ENCODE results near the gene ZDHHC22. TPM values are rescaled to one million over a fixed set of nuclear protein-coding genes. Genes with fewer than 3 reads are reported as not detected.

The ZDHHC22 gene
- total and polyA plus RNA-seq, 9 donors = 0.09 to 0.61 (median 0.42) TPM

GRCh38 chr14:77097006-77097699 lies 44.4 kb downstream of the ZDHHC22 start:
- no peaks in the 10 kb centered on the region for H3K36me3 ChIP-seq (ENCODE audit: control insufficient read depth, insufficient read depth, low read length)
- no peaks in the 10 kb centered on the region for H3K27me3 ChIP-seq (ENCODE audit: control insufficient read depth, insufficient read depth, low read length)
- DNase-seq = peak; percentile 84
- H3K27ac ChIP-seq (ENCODE audit: low read length) = peak overlapping the region; percentile 92
- under 1% methylated on average over 17 of the region's 20 CpGs for WGBS (ENCODE audit: insufficient coverage)
- H3K9me3 ChIP-seq (replicated peaks; ENCODE audit: control insufficient read depth, low read depth, low read length) = no peaks in the 10 kb centered on the region
- H3K4me3 ChIP-seq (ENCODE audit: low read length) = peak overlapping the region; percentile 61
- H3K4me1 ChIP-seq (ENCODE audit: control insufficient read depth, insufficient read depth, low read length) = peaks cover 21% of the 10 kb centered on the region

DNA sequence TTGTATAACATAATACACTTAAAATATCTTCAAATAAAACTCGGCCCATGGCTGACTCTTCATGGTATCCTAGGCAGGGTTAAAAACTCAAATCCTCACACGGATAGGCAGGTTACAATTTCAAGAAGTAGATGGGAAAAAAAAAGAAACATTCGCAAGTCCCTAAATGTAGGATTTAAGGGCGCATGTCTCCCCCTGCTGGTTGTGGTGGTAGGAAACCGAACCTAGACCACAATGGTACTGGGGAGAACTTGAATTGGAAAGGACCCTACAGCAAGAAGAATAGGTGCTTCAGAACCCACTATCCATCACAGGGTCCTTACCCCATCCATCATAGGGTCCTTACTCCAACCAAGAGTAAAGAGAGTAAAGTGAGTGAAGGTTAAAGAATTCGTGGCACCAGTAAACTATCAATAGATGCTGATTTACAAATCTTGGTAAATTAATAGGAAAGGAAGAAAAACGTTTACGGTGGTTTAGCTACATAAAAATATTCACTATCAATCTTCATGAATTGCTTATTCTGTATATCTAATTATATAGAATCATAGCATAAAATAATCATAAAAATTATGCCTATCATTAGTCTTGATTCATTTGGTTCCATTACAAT lies 46.8 kb downstream of the ZDHHC22 start:
- H3K9me3 ChIP-seq (replicated peaks; ENCODE audit: control insufficient read depth, low read depth, low read length) = peaks cover 5% of the 10 kb centered on the region
- no peaks in the 10 kb centered on the region for H3K36me3 ChIP-seq (ENCODE audit: control insufficient read depth, insufficient read depth, low read length)
- no peaks in the 10 kb centered on the region for H3K27me3 ChIP-seq (ENCODE audit: control insufficient read depth, insufficient read depth, low read length)
- peak; percentile 85 for DNase-seq
- no peak overlapping the region for H3K4me3 ChIP-seq (ENCODE audit: low read length)
- no peak overlapping the region for H3K27ac ChIP-seq (ENCODE audit: low read length)
- 0% methylated on average over 1 of the region's 8 CpGs for WGBS (ENCODE audit: insufficient coverage)
- peaks cover 20% of the 10 kb centered on the region for H3K4me1 ChIP-seq (ENCODE audit: control insufficient read depth, insufficient read depth, low read length)

DNA sequence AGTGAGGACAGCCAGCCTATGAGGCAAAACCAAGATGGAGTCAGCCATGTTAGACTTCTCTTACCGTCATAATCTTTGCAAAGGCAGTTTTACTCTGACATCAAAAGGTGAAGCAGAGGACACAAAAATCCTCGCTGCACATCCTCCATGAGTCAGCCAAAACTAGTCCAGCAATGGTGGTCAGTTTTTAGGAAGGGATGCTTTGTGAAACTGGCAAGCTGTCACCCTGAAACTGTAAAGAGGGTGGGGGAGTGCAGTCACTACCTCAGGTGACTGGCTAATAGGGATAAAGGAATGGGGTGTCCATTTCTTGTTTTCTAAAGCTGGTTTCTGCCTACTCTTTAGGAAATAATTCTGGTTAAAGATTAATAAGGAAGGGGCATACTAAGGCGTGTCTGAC lies 48.9 kb downstream of the ZDHHC22 start:
- no peaks in the 10 kb centered on the region for H3K36me3 ChIP-seq (ENCODE audit: control insufficient read depth, insufficient read depth, low read length)
- no peaks in the 10 kb centered on the region for H3K27me3 ChIP-seq (ENCODE audit: control insufficient read depth, insufficient read depth, low read length)
- H3K27ac ChIP-seq (ENCODE audit: low read length) = no peak overlapping the region
- peaks cover 9% of the 10 kb centered on the region for H3K4me1 ChIP-seq (ENCODE audit: control insufficient read depth, insufficient read depth, low read length)
- WGBS (ENCODE audit: insufficient coverage) = 79% methylated on average over 2 of the region's 3 CpGs
- H3K4me3 ChIP-seq (ENCODE audit: low read length) = no peak overlapping the region
- H3K9me3 ChIP-seq (replicated peaks; ENCODE audit: control insufficient read depth, low read depth, low read length) = peaks cover 5% of the 10 kb centered on the region
- no peak for DNase-seq

DNA sequence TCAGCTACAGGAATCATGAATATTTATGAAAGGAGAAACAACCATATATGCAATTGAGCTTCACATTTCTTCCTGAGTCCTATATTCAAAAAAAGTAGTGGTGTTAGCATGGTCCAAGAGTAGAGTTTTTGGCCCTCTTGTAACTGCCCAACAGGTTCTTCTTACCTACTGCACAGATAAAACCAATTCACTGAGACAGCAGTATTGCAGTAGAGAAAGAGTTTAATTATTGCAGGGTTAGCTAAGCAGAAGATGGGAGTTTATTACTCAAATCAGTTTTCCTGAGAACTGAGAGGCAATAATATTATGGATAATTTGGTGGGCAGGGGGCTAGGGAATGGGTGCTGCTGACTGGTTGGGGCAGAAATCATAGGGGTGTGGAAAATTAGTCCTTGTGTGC lies 50.1 kb downstream of the ZDHHC22 start:
- Histone ChIP-seq H3K4me1 (ENCODE audit: control insufficient read depth, insufficient read depth, low read length) (peaks cover 5% of the 10 kb centered on the region), H3K27me3 (ENCODE audit: control insufficient read depth, insufficient read depth, low read length) (no peaks in the 10 kb centered on the region), H3K27ac (ENCODE audit: low read length) (no peak overlapping the region), H3K9me3 (replicated peaks; ENCODE audit: control insufficient read depth, low read depth, low read length) (peaks cover 5% of the 10 kb centered on the region), H3K4me3 (ENCODE audit: low read length) (no peak overlapping the region), H3K36me3 (ENCODE audit: control insufficient read depth, insufficient read depth, low read length) (no peaks in the 10 kb centered on the region)
- DNase-seq = no peak

DNA sequence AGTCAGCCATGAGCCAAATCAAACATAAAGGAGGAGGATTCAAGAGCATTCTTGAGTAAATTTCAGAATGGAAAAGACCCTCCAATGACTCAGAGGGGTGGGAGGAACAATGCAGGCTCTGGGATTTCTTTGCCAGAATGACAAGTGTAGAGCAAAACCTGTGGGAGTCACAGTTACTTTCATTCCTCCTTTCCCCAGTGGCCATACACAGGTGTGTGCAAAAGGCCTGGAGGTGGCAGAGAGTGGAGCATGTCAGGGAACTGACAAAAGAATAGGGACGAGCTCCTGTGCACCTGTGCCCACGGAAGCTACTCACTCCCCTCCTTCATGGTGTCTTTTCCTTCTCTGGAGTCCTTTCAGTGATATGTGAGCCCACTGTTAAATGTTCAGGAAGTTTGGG lies 52.9 kb downstream of the ZDHHC22 start:
- DNase-seq = no peak
- Histone ChIP-seq H3K4me1 (ENCODE audit: control insufficient read depth, insufficient read depth, low read length) (peaks cover 6% of the 10 kb centered on the region), H3K9me3 (replicated peaks; ENCODE audit: control insufficient read depth, low read depth, low read length) (peaks cover 5% of the 10 kb centered on the region), H3K36me3 (ENCODE audit: control insufficient read depth, insufficient read depth, low read length) (no peaks in the 10 kb centered on the region), H3K27me3 (ENCODE audit: control insufficient read depth, insufficient read depth, low read length) (no peaks in the 10 kb centered on the region), H3K27ac (ENCODE audit: low read length) (no peak overlapping the region), H3K4me3 (ENCODE audit: low read length) (no peak overlapping the region)
- no CpG with 5 or more reads among the region's 2 CpGs for WGBS (ENCODE audit: insufficient coverage)

GRCh38 chr14:77088219-77088618 lies 53.4 kb downstream of the ZDHHC22 start:
- WGBS (ENCODE audit: insufficient coverage) = 34% methylated on average over 3 of the region's 5 CpGs
- Histone ChIP-seq H3K27me3 (ENCODE audit: control insufficient read depth, insufficient read depth, low read length) (no peaks in the 10 kb centered on the region), H3K4me3 (ENCODE audit: low read length) (no peak overlapping the region), H3K36me3 (ENCODE audit: control insufficient read depth, insufficient read depth, low read length) (no peaks in the 10 kb centered on the region), H3K4me1 (ENCODE audit: control insufficient read depth, insufficient read depth, low read length) (peaks cover 6% of the 10 kb centered on the region), H3K9me3 (replicated peaks; ENCODE audit: control insufficient read depth, low read depth, low read length) (peaks cover 5% of the 10 kb centered on the region), H3K27ac (ENCODE audit: low read length) (no peak overlapping the region)
- no peak for DNase-seq

DNA sequence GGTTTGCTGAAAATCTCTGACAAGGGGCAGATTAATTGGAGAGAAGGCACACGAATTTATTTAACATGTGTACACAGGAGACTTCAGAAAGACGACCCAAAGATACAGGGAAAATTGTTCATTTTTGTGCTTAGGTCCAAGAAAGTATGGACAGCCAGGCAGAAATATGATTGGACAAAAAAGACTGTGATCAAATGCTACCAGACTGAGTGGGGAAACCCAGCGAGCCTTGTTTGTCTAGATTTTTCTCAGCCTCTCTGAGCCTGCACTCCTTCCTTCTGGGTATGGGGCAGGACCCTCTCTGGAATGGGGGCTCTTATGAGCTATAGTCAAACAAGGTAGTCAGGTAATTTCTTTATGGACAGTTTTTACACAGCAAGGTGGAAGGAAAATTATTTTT lies 54.0 kb downstream of the ZDHHC22 start:
- no peak for DNase-seq
- Histone ChIP-seq H3K4me1 (ENCODE audit: control insufficient read depth, insufficient read depth, low read length) (peaks cover 6% of the 10 kb centered on the region), H3K4me3 (ENCODE audit: low read length) (no peak overlapping the region), H3K9me3 (replicated peaks; ENCODE audit: control insufficient read depth, low read depth, low read length) (peaks cover 5% of the 10 kb centered on the region), H3K27ac (ENCODE audit: low read length) (no peak overlapping the region), H3K36me3 (ENCODE audit: control insufficient read depth, insufficient read depth, low read length) (no peaks in the 10 kb centered on the region), H3K27me3 (ENCODE audit: control insufficient read depth, insufficient read depth, low read length) (no peaks in the 10 kb centered on the region)
- 29% methylated on average over 2 of the region's 3 CpGs for WGBS (ENCODE audit: insufficient coverage)

DNA sequence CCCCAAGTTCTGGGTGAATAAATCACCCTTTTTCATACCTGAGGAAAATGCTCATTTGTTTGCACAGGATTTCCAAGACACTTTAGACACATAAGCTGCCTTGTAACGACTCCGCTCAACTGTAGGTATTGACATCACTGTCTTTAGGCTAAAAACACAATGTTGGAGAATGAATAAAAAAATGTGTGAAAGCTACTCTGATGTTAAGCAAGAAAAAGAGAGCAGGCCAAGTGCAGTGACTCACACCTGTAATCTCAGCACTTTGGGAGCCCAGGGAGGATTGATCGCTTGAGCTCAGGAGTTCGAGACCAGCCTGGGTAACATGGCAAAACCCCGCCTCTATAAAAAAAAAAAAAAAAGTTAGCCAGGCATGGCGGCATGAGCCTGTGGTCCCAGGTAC lies 54.6 kb downstream of the ZDHHC22 start:
- peaks cover 5% of the 10 kb centered on the region for H3K9me3 ChIP-seq (replicated peaks; ENCODE audit: control insufficient read depth, low read depth, low read length)
- no peaks in the 10 kb centered on the region for H3K27me3 ChIP-seq (ENCODE audit: control insufficient read depth, insufficient read depth, low read length)
- H3K27ac ChIP-seq (ENCODE audit: low read length) = no peak overlapping the region
- no peak for DNase-seq
- peaks cover 6% of the 10 kb centered on the region for H3K4me1 ChIP-seq (ENCODE audit: control insufficient read depth, insufficient read depth, low read length)
- H3K36me3 ChIP-seq (ENCODE audit: control insufficient read depth, insufficient read depth, low read length) = no peaks in the 10 kb centered on the region
- no peak overlapping the region for H3K4me3 ChIP-seq (ENCODE audit: low read length)
- no CpG with 5 or more reads among the region's 6 CpGs for WGBS (ENCODE audit: insufficient coverage)

GRCh38 chr14:77086017-77086727 lies 55.4 kb downstream of the ZDHHC22 start:
- Histone ChIP-seq H3K9me3 (replicated peaks; ENCODE audit: control insufficient read depth, low read depth, low read length) (peaks cover 3% of the 10 kb centered on the region), H3K27me3 (ENCODE audit: control insufficient read depth, insufficient read depth, low read length) (no peaks in the 10 kb centered on the region), H3K4me3 (ENCODE audit: low read length) (no peak overlapping the region), H3K27ac (ENCODE audit: low read length) (no peak overlapping the region), H3K36me3 (ENCODE audit: control insufficient read depth, insufficient read depth, low read length) (no peaks in the 10 kb centered on the region), H3K4me1 (ENCODE audit: control insufficient read depth, insufficient read depth, low read length) (peaks cover 6% of the 10 kb centered on the region)
- peak; percentile 55 for DNase-seq
- no CpG with 5 or more reads among the region's 3 CpGs for WGBS (ENCODE audit: insufficient coverage)

DNA sequence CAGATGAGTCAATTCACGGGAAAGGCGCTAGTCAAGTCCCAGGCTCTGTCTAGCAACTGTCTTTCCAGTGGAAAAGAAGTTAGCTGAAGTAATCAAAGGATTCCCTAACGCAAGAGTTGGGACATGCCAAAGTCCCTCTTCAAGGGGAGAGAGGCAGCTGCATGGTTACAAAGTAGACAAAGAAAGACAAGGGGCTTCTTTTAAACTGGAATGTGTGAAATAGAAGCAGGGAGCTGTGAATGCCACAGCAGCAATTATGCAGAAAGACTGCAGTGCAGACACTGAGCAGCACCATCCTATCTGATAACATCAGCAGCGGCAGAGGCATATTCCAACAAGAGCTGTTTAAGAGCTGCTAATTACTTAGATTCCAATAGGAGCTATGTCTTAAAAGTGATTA lies 56.1 kb downstream of the ZDHHC22 start:
- no peaks in the 10 kb centered on the region for H3K27me3 ChIP-seq (ENCODE audit: control insufficient read depth, insufficient read depth, low read length)
- no peak for DNase-seq
- no peak overlapping the region for H3K27ac ChIP-seq (ENCODE audit: low read length)

More for the DNA sequence above, 56.1 kb downstream of the ZDHHC22 start:
- WGBS (ENCODE audit: insufficient coverage) = 43% methylated on average over 2 of the region's 4 CpGs
- Histone ChIP-seq H3K4me1 (ENCODE audit: control insufficient read depth, insufficient read depth, low read length) (peaks cover 6% of the 10 kb centered on the region), H3K36me3 (ENCODE audit: control insufficient read depth, insufficient read depth, low read length) (no peaks in the 10 kb centered on the region), H3K9me3 (replicated peaks; ENCODE audit: control insufficient read depth, low read depth, low read length) (no peaks in the 10 kb centered on the region), H3K4me3 (ENCODE audit: low read length) (no peak overlapping the region)

All from muscle of leg (tissue), 11 donors.